ENCODE data around the gene SRPK1.

- TF ChIP-seq, protein P1, sequence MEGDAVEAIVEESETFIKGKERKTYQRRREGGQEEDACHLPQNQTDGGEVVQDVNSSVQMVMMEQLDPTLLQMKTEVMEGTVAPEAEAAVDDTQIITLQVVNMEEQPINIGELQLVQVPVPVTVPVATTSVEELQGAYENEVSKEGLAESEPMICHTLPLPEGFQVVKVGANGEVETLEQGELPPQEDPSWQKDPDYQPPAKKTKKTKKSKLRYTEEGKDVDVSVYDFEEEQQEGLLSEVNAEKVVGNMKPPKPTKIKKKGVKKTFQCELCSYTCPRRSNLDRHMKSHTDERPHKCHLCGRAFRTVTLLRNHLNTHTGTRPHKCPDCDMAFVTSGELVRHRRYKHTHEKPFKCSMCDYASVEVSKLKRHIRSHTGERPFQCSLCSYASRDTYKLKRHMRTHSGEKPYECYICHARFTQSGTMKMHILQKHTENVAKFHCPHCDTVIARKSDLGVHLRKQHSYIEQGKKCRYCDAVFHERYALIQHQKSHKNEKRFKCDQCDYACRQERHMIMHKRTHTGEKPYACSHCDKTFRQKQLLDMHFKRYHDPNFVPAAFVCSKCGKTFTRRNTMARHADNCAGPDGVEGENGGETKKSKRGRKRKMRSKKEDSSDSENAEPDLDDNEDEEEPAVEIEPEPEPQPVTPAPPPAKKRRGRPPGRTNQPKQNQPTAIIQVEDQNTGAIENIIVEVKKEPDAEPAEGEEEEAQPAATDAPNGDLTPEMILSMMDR (conservative IDR thresholded peaks at IDR 0.05; ENCODE audit: low read depth, low read length) = no peak
- TF ChIP-seq EZH2phosphoT487 (IDR thresholded peaks at IDR 0.05; ENCODE audit: borderline replicate concordance, low read length) (no peak), EZH2 (IDR thresholded peaks at IDR 0.05; ENCODE audit: low read length, unreplicated experiment) (no peak)
These were observed 25.3 kb downstream of the SRPK1 start for GRCh38 chr6:35895560-35895959.

Measured in PC-3 (cell line).